A549 (cell line): ENCODE data around the gene ACVR1. TPM values are rescaled to one million over a fixed set of nuclear protein-coding genes. Genes with fewer than 3 reads are reported as not detected.
A peak's percentile ranks its signal among the peaks of the same experiment; 100 is the strongest.

Source experiments
- ATAC-seq, 2 experiments: fragments of 200-7000 bp in 1 of 2; fragments of >200 bp in 1 of 2; cut with Nextera tagmentation in 1 of 2; cut with Tn5 transposase in 1 of 2; 3 replicates each; pipeline versions ENCODE4 v1.8.0 to v1.9.1; 2018 to 2020; ENCODE audit warnings: mild to moderate bottlenecking in 1 of 2, moderate library complexity in 1 of 2
- CTCF ChIA-PET: fragments of 300-600 bp; sonication (Branson Sonifier 250); formaldehyde crosslinking; extraction: SDS; loops from one replicate; lab custom pipeline; 2021; ENCODE audit warnings: antibody characterized with exemption, inconsistent platforms; lab: Yijun Ruan, JAX
- POLR2A ChIA-PET: fragments of 350-600 bp; formaldehyde crosslinking; extraction: SDS; loops from one replicate; lab custom pipeline; 2021; ENCODE audit warnings: antibody characterized with exemption, inconsistent platforms; lab: Yijun Ruan, JAX
- DNase-seq, 2 experiments: peaks; one replicate each; pipeline versions ENCODE4 v3.0.0 to v3.0.0-alpha.2; 2011 to 2016; ENCODE audit warnings: low read depth in 1 of 2, low spot score in 1 of 2
- FAIRE-seq: peaks from 2 replicates; lab custom pipeline; 2011; peaks lifted over from hg19 to GRCh38; lab: Jason Lieb, UNC
- H3K27ac ChIP-seq, 2 experiments: fragments of >200 bp; sonication (Bioruptor Twin); formaldehyde crosslinking; 3 replicates each; pipeline ENCODE4 v1.5.1; 2016 to 2017
- H3K4me1 ChIP-seq: fragments of >200 bp; sonication (Bioruptor Twin); formaldehyde crosslinking; 3 replicates; pipeline ENCODE4 v1.6.1; 2016
- H3K4me2 ChIP-seq: fragments of >200 bp; sonication (Bioruptor Twin); formaldehyde crosslinking; 3 replicates; pipeline ENCODE4 v1.6.1; 2016
- H3K4me3 ChIP-seq: fragments of >200 bp; sonication (Bioruptor Twin); formaldehyde crosslinking; 3 replicates; pipeline ENCODE4 v1.5.1; 2016
- H3K9me3 ChIP-seq: fragments of >200 bp; sonication (Bioruptor Twin); formaldehyde crosslinking; 3 replicates; pipeline ENCODE4 v1.6.1; 2016
- BCL3 ChIP-seq: fragments of >200 bp; sonication (Bioruptor Twin); formaldehyde crosslinking; IDR thresholded peaks from 3 replicates; pipeline ENCODE4 v1.6.1; 2016
- CBX8 ChIP-seq: fragments of 200-600 bp; sonication (generic); IDR thresholded peaks from 2 replicates; pipeline ENCODE4 v1.6.1; 2016
- CEBPB ChIP-seq, 2 experiments: fragments of >200 bp in 1 of 2; sonication (Bioruptor Twin) in 1 of 2; formaldehyde crosslinking in 1 of 2; IDR thresholded peaks; 2 replicates each; pipeline ENCODE4 v1.6.1; 2012 to 2016
- CHD4 ChIP-seq: fragments of 200-600 bp; sonication (generic); IDR thresholded peaks from 2 replicates; pipeline ENCODE4 v1.6.1; 2016; ENCODE audit warnings: antibody characterized with exemption, mild to moderate bottlenecking, borderline replicate concordance
- CTCF ChIP-seq: fragments of >200 bp; sonication (Bioruptor Twin); formaldehyde crosslinking; IDR thresholded peaks from 3 replicates; pipeline ENCODE4 v1.5.1; 2016
- EP300 ChIP-seq, 2 experiments: fragments of >200 bp; sonication (Bioruptor Twin); formaldehyde crosslinking; IDR thresholded peaks; 2 replicates in 1 of 2; 3 replicates in 1 of 2; pipeline ENCODE4 v1.6.1; 2016 to 2017
- HMGXB4 ChIP-seq: fragments of 250-450 bp; sonication (Bioruptor Pico); IDR thresholded peaks from 2 replicates; pipeline ENCODE4 v1.5.0; 2021; ENCODE audit warnings: mild to moderate bottlenecking, moderate library complexity, borderline replicate concordance
- MAFK ChIP-seq: fragments of 450-650 bp; IDR thresholded peaks from 2 replicates; pipeline ENCODE4 v1.6.1; 2014; ENCODE audit not compliant: partially characterized antibody
- PHF8 ChIP-seq: fragments of 200-600 bp; sonication (generic); IDR thresholded peaks from 2 replicates; pipeline ENCODE4 v1.6.1; 2016; ENCODE audit warnings: low read depth, mild to moderate bottlenecking, antibody characterized with exemption, moderate library complexity, borderline replicate concordance
- POLR2AphosphoS2 ChIP-seq: conservative IDR thresholded peaks from 2 replicates; pipeline ENCODE4 v1.6.1; 2012; ENCODE audit warnings: low read length, improper control_type of control experiment, inconsistent platforms
- RARB ChIP-seq: fragments of 250-450 bp; sonication (Bioruptor Pico); IDR thresholded peaks from 2 replicates; pipeline ENCODE4 v1.8.0; 2021; ENCODE audit warnings: mild to moderate bottlenecking, moderate library complexity
- TP53 ChIP-seq: fragments of 250-450 bp; sonication (Bioruptor Pico); IDR thresholded peaks from 2 replicates; pipeline ENCODE4 v1.5.0; 2021; ENCODE audit warnings: mild to moderate bottlenecking, moderate library complexity
- WGBS: methylation state at CpG from one replicate; pipeline ENCODE4 v1.1.6; 2017; ENCODE audit errors: missing lambda C conversion rate; 5-methylcytosine and 5-hydroxymethylcytosine counted together
- polyA plus RNA-seq, 4 experiments: library from polyadenylated mRNA; depleted of rRNA in 3 of 4; stranded (reverse); fragments of >200 nt; fragmentation: RNase III in 1 of 4; extraction: RNeasy Plus Mini Kit Qiagen cat#74134 plus additional on column Dnase treatment in 1 of 4; gene quantifications; 2 replicates in 3 of 4; 3 replicates in 1 of 4; pipeline ENCODE4 v1.2.3, GENCODE V29; 2011 to 2017
- TF ChIP-seq, protein P1 (sequence below): IDR thresholded peaks from 2 replicates; pipeline ENCODE4 v1.6.1; 2012; ENCODE audit warnings: low read depth, borderline replicate concordance
- TF ChIP-seq, protein P2 (sequence below): fragments of 150-350 bp; IDR thresholded peaks from 2 replicates; pipeline ENCODE4 v1.6.1; 2014; ENCODE audit warnings: low read depth, mild to moderate bottlenecking, low read length

ACVR1 gene
- polyA plus RNA-seq, 2 of the 4 experiments (the other 2 are of a cell fraction) = 14.6 to 21.6 TPM

- H3K4me3 ChIP-seq = no peak overlapping the region
- FAIRE-seq (no peak), DNase-seq (no peak), ATAC-seq (no peak)
- H3K4me2 ChIP-seq = no peak overlapping the region
- no peak overlapping the region for H3K27ac ChIP-seq
- POLR2A ChIA-PET = no interaction called here
- CTCF ChIA-PET = no interaction called here
- no peaks in the 10 kb centered on the region for H3K9me3 ChIP-seq
- TF ChIP-seq MAFK = no peak
- no peak for TF ChIP-seq CTCF
- TF ChIP-seq RARB = no peak
- no peak for TF ChIP-seq CBX8
- TF ChIP-seq CEBPB (IDR thresholded peaks at IDR 0.05) = no peak
- no peak for TF ChIP-seq TP53
- H3K4me1 ChIP-seq = no peaks in the 10 kb centered on the region
- 91% methylated on average over 5 of the region's 5 CpGs for WGBS
These were observed 75.2 kb downstream of the ACVR1 start for GRCh38 chr2:157800838-157801495.

DNA sequence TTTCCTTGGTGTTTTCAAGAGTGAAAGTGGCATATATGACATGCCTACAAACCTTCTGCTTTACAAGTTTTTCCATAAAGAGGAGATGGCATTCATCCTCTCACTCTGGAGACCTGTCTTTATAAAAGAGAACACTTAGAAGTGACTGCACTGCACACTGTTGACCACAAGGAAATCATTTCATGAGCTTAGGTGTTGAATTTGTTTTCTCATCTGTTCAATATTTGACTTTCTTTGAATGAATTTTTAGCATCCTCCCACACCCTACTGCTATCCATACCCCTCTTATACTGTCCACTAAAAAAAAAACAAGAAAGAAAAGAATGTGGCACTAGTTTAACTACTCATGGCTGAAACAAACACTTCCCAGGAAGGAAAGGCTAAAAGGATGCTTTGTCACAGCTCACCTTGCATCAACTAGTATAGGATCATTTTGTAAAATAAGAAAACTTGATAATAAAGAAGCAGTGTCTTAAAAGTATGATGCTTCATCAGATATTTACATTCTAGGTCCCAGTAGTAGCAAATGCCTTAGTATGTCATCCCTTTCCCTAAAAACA lies 83.0 kb downstream of the ACVR1 start:
- FAIRE-seq = no peak
- Histone ChIP-seq H3K27ac (no peak overlapping the region), H3K4me3 (no peak overlapping the region), H3K4me1 (peaks cover 14% of the 10 kb centered on the region), H3K9me3 (no peaks in the 10 kb centered on the region), H3K4me2 (peak overlapping the region; percentile 13; the same call in 2 of the 3 replicates)
- ATAC-seq = peak; percentile 73 to 81; a peak in 4 of 6 replicates
- ChIA-PET POLR2A (no interaction called here), CTCF (interaction anchor here (1.3 to 2.3 kb wide), 2 partner anchors 12 to 83 kb away, joined by 3 to 6 read pairs; partner anchors contain the start of gene ACVR1)
- no peak for DNase-seq
- TF ChIP-seq MAFK (no peak), CHD4 (no peak), POLR2AphosphoS2 (no peak), BCL3 (no peak), HMGXB4 (no peak), EP300 (IDR thresholded peaks at IDR 0.05) (no peak), PHF8 (no peak)
- TF ChIP-seq, protein P1, sequence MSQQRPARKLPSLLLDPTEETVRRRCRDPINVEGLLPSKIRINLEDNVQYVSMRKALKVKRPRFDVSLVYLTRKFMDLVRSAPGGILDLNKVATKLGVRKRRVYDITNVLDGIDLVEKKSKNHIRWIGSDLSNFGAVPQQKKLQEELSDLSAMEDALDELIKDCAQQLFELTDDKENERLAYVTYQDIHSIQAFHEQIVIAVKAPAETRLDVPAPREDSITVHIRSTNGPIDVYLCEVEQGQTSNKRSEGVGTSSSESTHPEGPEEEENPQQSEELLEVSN = no peak
- TF ChIP-seq, protein P2, sequence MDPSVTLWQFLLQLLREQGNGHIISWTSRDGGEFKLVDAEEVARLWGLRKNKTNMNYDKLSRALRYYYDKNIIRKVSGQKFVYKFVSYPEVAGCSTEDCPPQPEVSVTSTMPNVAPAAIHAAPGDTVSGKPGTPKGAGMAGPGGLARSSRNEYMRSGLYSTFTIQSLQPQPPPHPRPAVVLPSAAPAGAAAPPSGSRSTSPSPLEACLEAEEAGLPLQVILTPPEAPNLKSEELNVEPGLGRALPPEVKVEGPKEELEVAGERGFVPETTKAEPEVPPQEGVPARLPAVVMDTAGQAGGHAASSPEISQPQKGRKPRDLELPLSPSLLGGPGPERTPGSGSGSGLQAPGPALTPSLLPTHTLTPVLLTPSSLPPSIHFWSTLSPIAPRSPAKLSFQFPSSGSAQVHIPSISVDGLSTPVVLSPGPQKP = no peak
